SK-N-SH treated with all-trans-retinoic acid at 6 μM for 48 hours (cell line): ENCODE data around the gene FHL1.

Experiments used
- ATAC-seq: fragments of 200-7000 bp; cut with Tn5 transposase; 3 replicates; pipeline ENCODE4 v1.9.1; 2020; ENCODE audit warnings: mild to moderate bottlenecking, moderate library complexity
- CREB5 ChIP-seq: fragments of 250-450 bp; sonication (Bioruptor Pico); IDR thresholded peaks from 2 replicates; pipeline ENCODE4 v1.5.1; 2020; ENCODE audit warnings: low read depth, mild to moderate bottlenecking, moderate library complexity
- CSDC2 ChIP-seq: fragments of 250-450 bp; sonication (Bioruptor Pico); IDR thresholded peaks from 2 replicates; pipeline ENCODE4 v1.5.0; 2020; ENCODE audit warnings: mild to moderate bottlenecking, moderate library complexity
- CSRNP3 ChIP-seq: fragments of 250-450 bp; sonication (Bioruptor Pico); IDR thresholded peaks from 2 replicates; pipeline ENCODE4 v1.5.1; 2021; ENCODE audit warnings: mild to moderate bottlenecking, moderate library complexity
- ESRRG ChIP-seq: fragments of 250-450 bp; sonication (Bioruptor Pico); IDR thresholded peaks from 2 replicates; pipeline ENCODE4 v1.6.1; 2021; ENCODE audit warnings: mild to moderate bottlenecking
- ISL1 ChIP-seq: fragments of 250-450 bp; sonication (Bioruptor Pico); IDR thresholded peaks from 2 replicates; pipeline ENCODE4 v2.1.2; 2022; ENCODE audit warnings: mild to moderate bottlenecking, moderate library complexity
- PATZ1 ChIP-seq: fragments of 250-450 bp; sonication (Bioruptor Pico); IDR thresholded peaks from 2 replicates; pipeline ENCODE4 v1.8.0; 2020; ENCODE audit warnings: mild to moderate bottlenecking, moderate library complexity, borderline replicate concordance
- POU6F1 ChIP-seq: fragments of 250-450 bp; sonication (Bioruptor Pico); IDR thresholded peaks from 2 replicates; pipeline ENCODE4 v1.8.0; 2021; ENCODE audit warnings: low read depth, mild to moderate bottlenecking, moderate library complexity, borderline replicate concordance
- PPARA ChIP-seq: fragments of 250-450 bp; sonication (Bioruptor Pico); IDR thresholded peaks from 2 replicates; pipeline ENCODE4 v1.5.0; 2020; ENCODE audit warnings: mild to moderate bottlenecking, borderline replicate concordance
- RARB ChIP-seq: fragments of 250-450 bp; sonication (Bioruptor Pico); IDR thresholded peaks from 2 replicates; pipeline ENCODE4 v1.8.0; 2021; ENCODE audit warnings: mild to moderate bottlenecking, moderate library complexity
- SNAI2 ChIP-seq: fragments of 250-450 bp; sonication (Bioruptor Pico); IDR thresholded peaks from 2 replicates; pipeline ENCODE4 v1.5.0; 2020; ENCODE audit warnings: mild to moderate bottlenecking, moderate library complexity
- TCF4 ChIP-seq: fragments of 250-450 bp; sonication (Bioruptor Pico); IDR thresholded peaks from 2 replicates; pipeline ENCODE4 v1.8.0; 2021; ENCODE audit warnings: mild to moderate bottlenecking, moderate library complexity, borderline replicate concordance
- TOX ChIP-seq: fragments of 250-450 bp; sonication (Bioruptor Pico); IDR thresholded peaks from 2 replicates; pipeline ENCODE4 v1.8.0; 2021; ENCODE audit warnings: mild to moderate bottlenecking, moderate library complexity, borderline replicate concordance
- TSHZ2 ChIP-seq: fragments of 250-450 bp; sonication (Bioruptor Pico); IDR thresholded peaks from 2 replicates; pipeline ENCODE4 v1.5.0; 2020; ENCODE audit warnings: mild to moderate bottlenecking, moderate library complexity
- ZC3H10 ChIP-seq: fragments of 250-450 bp; sonication (Bioruptor Pico); IDR thresholded peaks from 2 replicates; pipeline ENCODE4 v1.5.1; 2021; ENCODE audit warnings: mild to moderate bottlenecking, moderate library complexity
- ZFP3 ChIP-seq: fragments of 250-450 bp; sonication (Bioruptor Pico); IDR thresholded peaks from 2 replicates; pipeline ENCODE4 v1.5.0; 2020; ENCODE audit warnings: mild to moderate bottlenecking, moderate library complexity
- ZNF8 ChIP-seq: fragments of 450-650 bp; formaldehyde crosslinking; IDR thresholded peaks from 2 replicates; pipeline ENCODE4 v1.5.0; 2020; ENCODE audit warnings: mild to moderate bottlenecking, moderate library complexity

FHL1 gene

GRCh38 chrX:136212557-136213111 is 65.3 kb downstream of the FHL1 start:
- no peak for ATAC-seq
- no peak for TF ChIP-seq POU6F1 (CRISPR knock-in tag)
- TF ChIP-seq ESRRG (CRISPR knock-in tag) = no peak
- TF ChIP-seq TSHZ2 (CRISPR knock-in tag) = no peak

- ATAC-seq = peak; percentile 78
- no peak for TF ChIP-seq CREB5
- TF ChIP-seq ISL1 (CRISPR knock-in tag) = no peak
- TF ChIP-seq ESRRG (CRISPR knock-in tag) = no peak
- no peak for TF ChIP-seq RARB
- no peak for TF ChIP-seq TOX
- no peak for TF ChIP-seq PATZ1 (CRISPR knock-in tag)
- no peak for TF ChIP-seq CSRNP3 (CRISPR knock-in tag)
- TF ChIP-seq ZFP3 (CRISPR knock-in tag) = no peak
- TF ChIP-seq ZNF8 (CRISPR knock-in tag) = no peak
- no peak for TF ChIP-seq CSDC2 (CRISPR knock-in tag)
- TF ChIP-seq SNAI2 (CRISPR knock-in tag) = no peak
- no peak for TF ChIP-seq ZC3H10
- TF ChIP-seq TCF4 (CRISPR knock-in tag) = no peak
- TF ChIP-seq PPARA (CRISPR knock-in tag) = no peak
- TF ChIP-seq TSHZ2 (CRISPR knock-in tag) = no peak
- TF ChIP-seq POU6F1 (CRISPR knock-in tag) = no peak
These were observed 67.2 kb downstream of the FHL1 start for GRCh38 chrX:136214551-136214950.
